Osteoblast (primary cell): ENCODE results near the gene PLD6. TPM values are rescaled to one million over a fixed set of nuclear protein-coding genes. Genes with fewer than 3 reads are reported as not detected.
"Not testable (repeated sequence)": the region's sequence is repeated elsewhere in the genome, so short reads cannot be mapped to it uniquely, and the experiment has no call there.

Experiments
- DNase-seq: peaks from one replicate; pipeline ENCODE4 v3.0.0; 2011; ENCODE audit warnings: low spot score, mixed read lengths; ENCODE audit not compliant: insufficient read length; ENCODE audit errors: missing footprints
- H2AFZ ChIP-seq: 2 replicates; pipeline ENCODE4 v1.6.0; 2011; ENCODE audit warnings: mild to moderate bottlenecking, low read length
- H3K27ac ChIP-seq: 2 replicates; pipeline ENCODE4 v1.5.1; 2011; ENCODE audit warnings: mild to moderate bottlenecking, low read depth, low read length, moderate library complexity
- H3K27me3 ChIP-seq: 2 replicates; pipeline ENCODE4 v1.6.0; 2012; ENCODE audit warnings: mild to moderate bottlenecking, control low read depth, inconsistent platforms, low read length, moderate library complexity; ENCODE audit not compliant: insufficient read depth
- H3K36me3 ChIP-seq: 2 replicates; pipeline ENCODE4 v1.5.1; 2011; ENCODE audit warnings: mild to moderate bottlenecking, low read length, control low read depth, moderate library complexity; ENCODE audit not compliant: insufficient read depth
- H3K4me1 ChIP-seq: 2 replicates; pipeline ENCODE4 v1.5.1; 2011; ENCODE audit warnings: mild to moderate bottlenecking, low read length, control low read depth, moderate library complexity; ENCODE audit not compliant: insufficient read depth
- H3K4me2 ChIP-seq: 2 replicates; pipeline ENCODE4 v1.6.0; 2011; ENCODE audit warnings: mild to moderate bottlenecking, low read length; ENCODE audit not compliant: insufficient read depth
- H3K4me3 ChIP-seq: fragments of 200-600 bp; sonication (generic); 3 replicates; pipeline ENCODE4 v1.5.1; 2012; ENCODE audit warnings: mild to moderate bottlenecking, low read length, inconsistent platforms; ENCODE audit not compliant: insufficient read depth
- H3K79me2 ChIP-seq: 2 replicates; pipeline ENCODE4 v1.6.0; 2012; ENCODE audit warnings: mild to moderate bottlenecking, low read length, control low read depth, inconsistent platforms; ENCODE audit not compliant: insufficient read depth
- H3K9me3 ChIP-seq: 2 replicates; pipeline ENCODE4 v1.5.1; 2011; ENCODE audit warnings: low read depth, low read length, control low read depth
- H4K20me1 ChIP-seq: 2 replicates; pipeline ENCODE4 v1.6.0; 2012; ENCODE audit warnings: mild to moderate bottlenecking, low read length, control low read depth; ENCODE audit not compliant: insufficient read depth
- CTCF ChIP-seq: IDR thresholded peaks from 2 replicates; pipeline ENCODE4 v1.5.1; 2011; ENCODE audit warnings: mild to moderate bottlenecking, low read depth, low read length, moderate library complexity; ENCODE audit errors: extremely low read depth
- total RNA-seq: library from RNA; depleted of rRNA; stranded (reverse); fragments of >200 nt; gene quantifications from 2 replicates; pipeline ENCODE4 v1.2.3, GENCODE V29; 2012

PLD6 gene
- total RNA-seq, 1 donor: 1.4 TPM

GRCh38 chr17:17188586-17188985, 17.5 kb downstream of the PLD6 start:
- TF ChIP-seq CTCF: no peak
- H3K4me1 ChIP-seq: peaks cover 44% of the 10 kb centered on the region

GRCh38 chr17:17186551-17187505, 19.3 kb downstream of the PLD6 start:
- peak; percentile 62 for DNase-seq
- no peak for TF ChIP-seq CTCF
- Histone ChIP-seq H3K36me3 (peaks cover 76% of the 10 kb centered on the region), H3K79me2 (no peaks in the 10 kb centered on the region), H3K4me3 (no peak overlapping the region), H4K20me1 (peaks cover 26% of the 10 kb centered on the region), H3K27ac (no peak overlapping the region), H3K4me2 (no peak overlapping the region), H3K9me3 (no peaks in the 10 kb centered on the region), H3K4me1 (peaks cover 42% of the 10 kb centered on the region), H2AFZ (no peak overlapping the region), H3K27me3 (no peaks in the 10 kb centered on the region)

More at GRCh38 chr17:17188586-17188985, 17.5 kb downstream of the PLD6 start:
- Histone ChIP-seq H3K9me3 (no peaks in the 10 kb centered on the region), H4K20me1 (peaks cover 20% of the 10 kb centered on the region), H2AFZ (no peak overlapping the region), H3K79me2 (no peaks in the 10 kb centered on the region), H3K27me3 (no peaks in the 10 kb centered on the region), H3K27ac (no peak overlapping the region), H3K36me3 (peaks cover 61% of the 10 kb centered on the region), H3K4me2 (no peak overlapping the region), H3K4me3 (no peak overlapping the region)
- DNase-seq: peak; percentile 21

GRCh38 chr17:17186051-17186450, 20.1 kb downstream of the PLD6 start:
- Histone ChIP-seq H3K27me3 (no peaks in the 10 kb centered on the region), H3K9me3 (no peaks in the 10 kb centered on the region), H3K4me2 (no peak overlapping the region), H3K4me1 (peaks cover 34% of the 10 kb centered on the region), H3K4me3 (no peak overlapping the region), H3K27ac (no peak overlapping the region), H2AFZ (no peak overlapping the region), H3K79me2 (no peaks in the 10 kb centered on the region), H3K36me3 (peaks cover 84% of the 10 kb centered on the region), H4K20me1 (peaks cover 22% of the 10 kb centered on the region)
- no peak for TF ChIP-seq CTCF
- peak; percentile 68 for DNase-seq

GRCh38 chr17:17184985-17185757, 21.0 kb downstream of the PLD6 start:
- not testable (repeated sequence) for H3K27me3 ChIP-seq, H3K4me3 ChIP-seq, H3K79me2 ChIP-seq, H3K4me2 ChIP-seq, H3K27ac ChIP-seq, H3K9me3 ChIP-seq, H2AFZ ChIP-seq
- peak; percentile 51 for DNase-seq
- H4K20me1 ChIP-seq: peaks cover 27% of the 10 kb centered on the region
- H3K4me1 ChIP-seq: peaks cover 26% of the 10 kb centered on the region
- peaks cover 91% of the 10 kb centered on the region for H3K36me3 ChIP-seq
